ENCODE results near the gene TNRC18. TPM values are rescaled to one million over a fixed set of nuclear protein-coding genes. Genes with fewer than 3 reads are reported as not detected.

TNRC18 gene
- total RNA-seq, 2 donors from 2014 or later: 182 to 244 TPM

- DNase-seq (ENCODE audit: low spot score): no peak
- H3K27ac ChIP-seq: peak overlapping the region; percentile 23 to 99
Observed at GRCh38 chr7:5430612-5430947, 6.9 kb upstream of the TNRC18 start.

GRCh38 chr7:5429857-5430611, 6.4 kb upstream of the TNRC18 start:
- H3K27ac ChIP-seq: peak overlapping the region; percentile 96 to 99
- H3K4me1 ChIP-seq (ENCODE audit: control insufficient read depth in 1 of 2, low read depth in 2 of 2): peaks cover 8 to 21% of the 10 kb centered on the region in 2 donors
- no peaks in the 10 kb centered on the region for H3K27me3 ChIP-seq (replicated peaks; ENCODE audit: insufficient read depth)
- peaks cover 3% of the 10 kb centered on the region for H3K36me3 ChIP-seq
- no peaks in the 10 kb centered on the region for H3K9me3 ChIP-seq
- ATAC-seq (ENCODE audit: insufficient number of reproducible peaks, low FRiP score, low read depth) (no peak), DNase-seq (ENCODE audit: low spot score) (no peak)
- H3K4me3 ChIP-seq: peak overlapping the region; percentile 99
- TF ChIP-seq CTCF (IDR thresholded peaks at IDR 0.05): no peak

More at GRCh38 chr7:5430612-5430947, 6.9 kb upstream of the TNRC18 start:
- Histone ChIP-seq H3K9me3 (no peaks in the 10 kb centered on the region), H3K36me3 (peaks cover 3% of the 10 kb centered on the region), H3K27me3 (replicated peaks; ENCODE audit: insufficient read depth) (no peaks in the 10 kb centered on the region), H3K4me1 (ENCODE audit: control insufficient read depth in 1 of 2, low read depth in 2 of 2) (peaks cover 8 to 21% of the 10 kb centered on the region in 2 donors), H3K4me3 (no peak overlapping the region)
- no peak for ATAC-seq (ENCODE audit: insufficient number of reproducible peaks, low FRiP score, low read depth)
- TF ChIP-seq CTCF (IDR thresholded peaks at IDR 0.05): no peak

- DNase-seq (ENCODE audit: low spot score) (no peak), ATAC-seq (ENCODE audit: insufficient number of reproducible peaks, low FRiP score, low read depth) (no peak)
- Histone ChIP-seq H3K4me1 (ENCODE audit: control insufficient read depth in 1 of 2, low read depth in 2 of 2) (peaks cover 8 to 21% of the 10 kb centered on the region in 2 donors), H3K4me3 (peak overlapping the region; percentile 99), H3K36me3 (peaks cover 3% of the 10 kb centered on the region), H3K27me3 (replicated peaks; ENCODE audit: insufficient read depth) (no peaks in the 10 kb centered on the region), H3K9me3 (no peaks in the 10 kb centered on the region), H3K27ac (peak overlapping the region; percentile 96 to 99)
- no peak for TF ChIP-seq CTCF (IDR thresholded peaks at IDR 0.05)
Observed at GRCh38 chr7:5429253-5429856, 5.7 kb upstream of the TNRC18 start.

GRCh38 chr7:5428478-5429252, 5.0 kb upstream of the TNRC18 start:
- peak overlapping the region; percentile 99 for H3K4me3 ChIP-seq
- no peak for TF ChIP-seq CTCF (IDR thresholded peaks at IDR 0.05)
- ATAC-seq (ENCODE audit: insufficient number of reproducible peaks, low FRiP score, low read depth) (no peak), DNase-seq (ENCODE audit: low spot score) (no peak)
- H3K36me3 ChIP-seq: peaks cover 3% of the 10 kb centered on the region
- no peaks in the 10 kb centered on the region for H3K9me3 ChIP-seq
- H3K27me3 ChIP-seq (replicated peaks; ENCODE audit: insufficient read depth): no peaks in the 10 kb centered on the region
- H3K4me1 ChIP-seq (ENCODE audit: control insufficient read depth in 1 of 2, low read depth in 2 of 2): peaks cover 8 to 21% of the 10 kb centered on the region in 2 donors
- peak overlapping the region; percentile 96 to 99 for H3K27ac ChIP-seq

GRCh38 chr7:5426226-5426475, 2.5 kb upstream of the TNRC18 start:
- H3K27me3 ChIP-seq (replicated peaks; ENCODE audit: insufficient read depth): no peaks in the 10 kb centered on the region
- peak overlapping the region; percentile 99 for H3K4me3 ChIP-seq
- no peaks in the 10 kb centered on the region for H3K36me3 ChIP-seq
- ATAC-seq (ENCODE audit: insufficient number of reproducible peaks, low FRiP score, low read depth): no peak
- TF ChIP-seq CTCF (IDR thresholded peaks at IDR 0.05): no peak
- no peaks in the 10 kb centered on the region for H3K9me3 ChIP-seq
- peaks cover 8 to 21% of the 10 kb centered on the region in 2 donors for H3K4me1 ChIP-seq (ENCODE audit: control insufficient read depth in 1 of 2, low read depth in 2 of 2)
- H3K27ac ChIP-seq: peak overlapping the region; percentile 96 to 99
- no peak for DNase-seq (ENCODE audit: low spot score)

Measured in thoracic aorta (tissue), 2 donors.